Mesendoderm (in vitro differentiated cells): ENCODE measurements around the gene MYOCOS.
"Not testable (repeated sequence)": the region's sequence is repeated elsewhere in the genome, so short reads cannot be mapped to it uniquely, and the experiment has no call there.

Experiments
- DNase-seq: peaks from one replicate; pipeline ENCODE4 v3.0.0; 2013
- H2AK5ac ChIP-seq: 2 replicates; pipeline ENCODE4 v1.6.1; 2013; ENCODE audit warnings: low read length, inconsistent platforms
- H2BK120ac ChIP-seq: 2 replicates; pipeline ENCODE4 v1.6.1; 2013; ENCODE audit warnings: low read depth, mild to moderate bottlenecking, low read length, moderate library complexity, mixed read lengths
- H2BK15ac ChIP-seq: replicated peaks from 2 replicates; pipeline ENCODE4 v1.6.1; 2013; ENCODE audit warnings: low read depth, mild to moderate bottlenecking, moderate library complexity
- H2BK5ac ChIP-seq: 2 replicates; pipeline ENCODE4 v1.6.1; 2013; ENCODE audit warnings: low read length, inconsistent platforms
- H3K18ac ChIP-seq: 2 replicates; pipeline ENCODE4 v1.6.1; 2013; ENCODE audit warnings: mild to moderate bottlenecking, low read length, mixed read lengths
- H3K23ac ChIP-seq: one replicate; pipeline ENCODE4 v1.6.1; 2013; ENCODE audit warnings: low read length
- H3K27ac ChIP-seq: 2 replicates; pipeline ENCODE4 v1.5.1; 2013; ENCODE audit warnings: low read depth, mild to moderate bottlenecking, inconsistent platforms, low read length, moderate library complexity
- H3K27me3 ChIP-seq: 2 replicates; pipeline ENCODE4 v1.6.1; 2013; ENCODE audit warnings: low read length, control low read depth, mild to moderate bottlenecking, inconsistent platforms; ENCODE audit not compliant: insufficient read depth, poor library complexity
- H3K36me3 ChIP-seq: 2 replicates; pipeline ENCODE4 v1.6.1; 2013; ENCODE audit warnings: low read length, inconsistent platforms; ENCODE audit not compliant: control insufficient read depth, insufficient read depth
- H3K4ac ChIP-seq: one replicate; pipeline ENCODE4 v1.6.1; 2013; ENCODE audit warnings: low read depth, mild to moderate bottlenecking, low read length, moderate library complexity
- H3K4me1 ChIP-seq: 2 replicates; pipeline ENCODE4 v1.6.1; 2013; ENCODE audit warnings: low read depth, low read length, inconsistent platforms; ENCODE audit not compliant: control insufficient read depth
- H3K4me2 ChIP-seq: 2 replicates; pipeline ENCODE4 v1.6.1; 2013; ENCODE audit warnings: low read length
- H3K4me3 ChIP-seq: 2 replicates; pipeline ENCODE4 v1.5.1; 2013; ENCODE audit warnings: mild to moderate bottlenecking, low read length
- H3K56ac ChIP-seq: one replicate; pipeline ENCODE4 v1.6.1; 2013; ENCODE audit warnings: low read length
- H3K79me1 ChIP-seq: 2 replicates; pipeline ENCODE4 v1.6.1; 2013; ENCODE audit warnings: low read length, inconsistent platforms
- H3K79me2 ChIP-seq: 2 replicates; pipeline ENCODE4 v1.6.1; 2013; ENCODE audit warnings: mild to moderate bottlenecking, low read length; ENCODE audit not compliant: control insufficient read depth, insufficient read depth
- H3K9ac ChIP-seq: 2 replicates; pipeline ENCODE4 v1.6.1; 2013; ENCODE audit warnings: low read length, inconsistent platforms
- H4K5ac ChIP-seq: one replicate; pipeline ENCODE4 v1.6.1; 2013; ENCODE audit warnings: low read length
- H4K8ac ChIP-seq: one replicate; pipeline ENCODE4 v1.6.1; 2013; ENCODE audit warnings: low read depth, mild to moderate bottlenecking, control low read depth, low read length, moderate library complexity
- WGBS: extraction: QIAGEN DNeasy Blood & Tissue Kit; methylation state at CpG from one replicate; pipeline ENCODE4 v1.1.7; 2013; ENCODE audit warnings: low lambda C conversion rate, missing lambda C conversion rate; ENCODE audit not compliant: insufficient coverage; ENCODE audit errors: extremely low coverage; 5-methylcytosine and 5-hydroxymethylcytosine counted together

Gene MYOCOS

GRCh38 chr1:171654942-171655745, 33.1 kb downstream of the MYOCOS start:
- no peaks in the 10 kb centered on the region for H3K4me1 ChIP-seq
- no peak overlapping the region for H2AK5ac ChIP-seq

GRCh38 chr1:171655746-171656116, 33.7 kb downstream of the MYOCOS start:
- Histone ChIP-seq H3K4me2 (no peak overlapping the region), H2BK120ac (no peak overlapping the region), H3K79me2 (no peaks in the 10 kb centered on the region), H3K18ac (no peak overlapping the region), H3K4me3 (no peak overlapping the region), H4K5ac (no peak overlapping the region), H3K4me1 (no peaks in the 10 kb centered on the region), H3K27me3 (no peaks in the 10 kb centered on the region), H4K8ac (no peak overlapping the region), H3K56ac (no peak overlapping the region), H3K36me3 (no peaks in the 10 kb centered on the region), H2BK15ac (no peak overlapping the region), H3K23ac (no peak overlapping the region), H3K27ac (no peak overlapping the region), H2AK5ac (no peak overlapping the region), H3K4ac (no peak overlapping the region), H2BK5ac (no peak overlapping the region), H3K79me1 (no peaks in the 10 kb centered on the region), H3K9ac (no peak overlapping the region)
- DNase-seq = no peak
- WGBS = no CpG with 5 or more reads among the region's 6 CpGs

More at GRCh38 chr1:171654942-171655745, 33.1 kb downstream of the MYOCOS start:
- Histone ChIP-seq H3K27me3 (no peaks in the 10 kb centered on the region), H2BK120ac (no peak overlapping the region), H3K4ac (no peak overlapping the region), H3K79me1 (no peaks in the 10 kb centered on the region), H2BK5ac (no peak overlapping the region), H4K5ac (no peak overlapping the region), H3K79me2 (no peaks in the 10 kb centered on the region), H3K27ac (no peak overlapping the region), H3K56ac (no peak overlapping the region), H2BK15ac (no peak overlapping the region), H3K36me3 (no peaks in the 10 kb centered on the region), H3K9ac (no peak overlapping the region), H4K8ac (no peak overlapping the region), H3K18ac (no peak overlapping the region), H3K4me3 (no peak overlapping the region), H3K23ac (no peak overlapping the region), H3K4me2 (peak overlapping the region; percentile 39)
- DNase-seq = peak; percentile 86
- WGBS = no CpG with 5 or more reads among the region's 24 CpGs

GRCh38 chr1:171656206-171656605, 34.2 kb downstream of the MYOCOS start:
- H2BK120ac ChIP-seq, H3K23ac ChIP-seq, H3K4ac ChIP-seq, H2BK5ac ChIP-seq, H3K79me2 ChIP-seq, H3K79me1 ChIP-seq, H3K18ac ChIP-seq, DNase-seq, H3K9ac ChIP-seq, H3K27me3 ChIP-seq, H2BK15ac ChIP-seq, H3K56ac ChIP-seq, H3K27ac ChIP-seq, H3K4me2 ChIP-seq, H3K36me3 ChIP-seq, H3K4me3 ChIP-seq, H4K5ac ChIP-seq, H4K8ac ChIP-seq, H3K4me1 ChIP-seq, H2AK5ac ChIP-seq: not testable (repeated sequence)
- WGBS = no CpG with 5 or more reads among the region's 9 CpGs

GRCh38 chr1:171661076-171661650, 39.1 kb downstream of the MYOCOS start:
- Histone ChIP-seq H3K18ac (no peak overlapping the region), H2BK15ac (no peak overlapping the region), H3K23ac (no peak overlapping the region), H3K27ac (no peak overlapping the region), H2BK5ac (no peak overlapping the region), H3K4ac (no peak overlapping the region), H3K9ac (no peak overlapping the region), H3K4me3 (no peak overlapping the region), H3K56ac (no peak overlapping the region), H4K5ac (no peak overlapping the region), H3K79me2 (no peaks in the 10 kb centered on the region), H3K36me3 (no peaks in the 10 kb centered on the region), H2BK120ac (no peak overlapping the region), H2AK5ac (no peak overlapping the region), H3K79me1 (no peaks in the 10 kb centered on the region), H4K8ac (no peak overlapping the region), H3K4me2 (no peak overlapping the region), H3K27me3 (no peaks in the 10 kb centered on the region), H3K4me1 (no peaks in the 10 kb centered on the region)
- no peak for DNase-seq
- no CpG with 5 or more reads among the region's 5 CpGs for WGBS

GRCh38 chr1:171663036-171663853, 41.2 kb downstream of the MYOCOS start:
- no peak overlapping the region for H3K18ac ChIP-seq
- no peak overlapping the region for H4K5ac ChIP-seq
- H3K79me1 ChIP-seq = no peaks in the 10 kb centered on the region
- no peak overlapping the region for H2AK5ac ChIP-seq
- no peak overlapping the region for H3K56ac ChIP-seq
- WGBS = no CpG with 5 or more reads among the region's 7 CpGs
- H4K8ac ChIP-seq = no peak overlapping the region
- no peak overlapping the region for H2BK15ac ChIP-seq
- no peaks in the 10 kb centered on the region for H3K4me1 ChIP-seq
- H3K4ac ChIP-seq = no peak overlapping the region
- H3K4me3 ChIP-seq = no peak overlapping the region
- no peaks in the 10 kb centered on the region for H3K79me2 ChIP-seq
- no peak overlapping the region for H3K23ac ChIP-seq
- no peak overlapping the region for H3K4me2 ChIP-seq
- no peak for DNase-seq
- H3K36me3 ChIP-seq = no peaks in the 10 kb centered on the region
- no peak overlapping the region for H3K9ac ChIP-seq
- no peaks in the 10 kb centered on the region for H3K27me3 ChIP-seq
- no peak overlapping the region for H2BK120ac ChIP-seq
- H3K27ac ChIP-seq = no peak overlapping the region
- H2BK5ac ChIP-seq = no peak overlapping the region
